ENCODE measurements around the gene STAT3.

GRCh38 chr17:42337442-42337841 lies 50.8 kb downstream of the STAT3 start:
- no peak for TF ChIP-seq CTCF (IDR thresholded peaks at IDR 0.05 in 4 of 5, conservative IDR thresholded peaks at IDR 0.05 in 1 of 5)
- TF ChIP-seq POLR2A (IDR thresholded peaks at IDR 0.05), result no peak
